Sigmoid colon (tissue), 4 donors: ENCODE data around the gene OR13C5.

Experiments used
- EP300 ChIP-seq, 4 donors: sonication (generic); formaldehyde crosslinking; IDR thresholded peaks; one replicate each; pipeline ENCODE4 v1.6.1; 2017; ENCODE audit warnings: antibody characterized with exemption in 4 of 4
- POLR2A ChIP-seq, 2 donors: fragments of 450-650 bp; IDR thresholded peaks; one replicate each; pipeline ENCODE4 v1.6.1; 2016; ENCODE audit warnings: antibody characterized with exemption in 2 of 2, mild to moderate bottlenecking in 2 of 2, moderate library complexity in 2 of 2
- TF ChIP-seq, protein P1 (sequence below), 4 experiments: fragments of 450-650 bp in 3 of 4; fragments of 200-600 bp in 1 of 4; IDR thresholded peaks; one replicate each; pipeline ENCODE4 v1.5.1; 2016 to 2019; ENCODE audit warnings: antibody characterized with exemption in 4 of 4, mild to moderate bottlenecking in 3 of 4, moderate library complexity in 2 of 4

DNA sequence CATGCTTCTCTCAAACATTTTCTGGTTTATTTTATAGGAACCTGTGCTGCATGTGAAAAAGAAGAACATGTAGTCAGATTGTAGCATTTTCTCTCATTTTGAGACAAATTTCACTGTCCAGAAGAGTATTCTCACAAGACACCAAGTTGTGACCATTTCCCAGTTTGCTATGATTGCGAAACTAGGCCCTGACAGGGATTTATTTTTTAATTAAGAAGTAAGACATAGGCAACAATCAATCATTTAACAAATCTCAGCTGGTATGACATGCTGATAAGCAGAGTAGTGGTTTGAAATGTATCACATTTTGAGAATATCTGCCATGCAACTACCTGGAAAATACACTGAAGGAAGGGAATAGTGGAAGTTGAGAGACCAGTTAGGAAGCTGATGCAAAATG lies 18.7 kb downstream of the OR13C5 start:
- TF ChIP-seq, protein P1, sequence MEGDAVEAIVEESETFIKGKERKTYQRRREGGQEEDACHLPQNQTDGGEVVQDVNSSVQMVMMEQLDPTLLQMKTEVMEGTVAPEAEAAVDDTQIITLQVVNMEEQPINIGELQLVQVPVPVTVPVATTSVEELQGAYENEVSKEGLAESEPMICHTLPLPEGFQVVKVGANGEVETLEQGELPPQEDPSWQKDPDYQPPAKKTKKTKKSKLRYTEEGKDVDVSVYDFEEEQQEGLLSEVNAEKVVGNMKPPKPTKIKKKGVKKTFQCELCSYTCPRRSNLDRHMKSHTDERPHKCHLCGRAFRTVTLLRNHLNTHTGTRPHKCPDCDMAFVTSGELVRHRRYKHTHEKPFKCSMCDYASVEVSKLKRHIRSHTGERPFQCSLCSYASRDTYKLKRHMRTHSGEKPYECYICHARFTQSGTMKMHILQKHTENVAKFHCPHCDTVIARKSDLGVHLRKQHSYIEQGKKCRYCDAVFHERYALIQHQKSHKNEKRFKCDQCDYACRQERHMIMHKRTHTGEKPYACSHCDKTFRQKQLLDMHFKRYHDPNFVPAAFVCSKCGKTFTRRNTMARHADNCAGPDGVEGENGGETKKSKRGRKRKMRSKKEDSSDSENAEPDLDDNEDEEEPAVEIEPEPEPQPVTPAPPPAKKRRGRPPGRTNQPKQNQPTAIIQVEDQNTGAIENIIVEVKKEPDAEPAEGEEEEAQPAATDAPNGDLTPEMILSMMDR (IDR thresholded peaks at IDR 0.05), result no peak
- TF ChIP-seq POLR2A (IDR thresholded peaks at IDR 0.05), result no peak
- TF ChIP-seq EP300 (IDR thresholded peaks at IDR 0.05), result no peak
